Putamen (tissue), 1 donor: ENCODE data around the gene INPP5F.
"Not testable (repeated sequence)": the region's sequence is repeated elsewhere in the genome, so short reads cannot be mapped to it uniquely, and the experiment has no call there.

Experiments used
- DNase-seq: peaks from one replicate; pipeline ENCODE4 v3.0.0-alpha.2; 2016; ENCODE audit warnings: low spot score

INPP5F gene

GRCh38 chr10:119740096-119740495, 14.2 kb downstream of the INPP5F start:
- no peak for DNase-seq

- DNase-seq = no peak
Measured at GRCh38 chr10:119742947-119743648, 17.2 kb downstream of the INPP5F start.

- no peak for DNase-seq
Measured at GRCh38 chr10:119747940-119748339, 22.1 kb downstream of the INPP5F start.

GRCh38 chr10:119748871-119749270, 23.0 kb downstream of the INPP5F start:
- no peak for DNase-seq

- DNase-seq = no peak
Measured at GRCh38 chr10:119749455-119749854, 23.6 kb downstream of the INPP5F start.

- DNase-seq = peak; percentile 89
Measured at GRCh38 chr10:119750391-119751230, 24.8 kb downstream of the INPP5F start.

- no peak for DNase-seq
Measured at GRCh38 chr10:119753309-119753708, 27.5 kb downstream of the INPP5F start.

GRCh38 chr10:119754085-119754484, 28.2 kb downstream of the INPP5F start:
- no peak for DNase-seq

- DNase-seq = peak; percentile 73
Measured at GRCh38 chr10:119754936-119755335, 29.1 kb downstream of the INPP5F start.

- DNase-seq = no peak
Measured at GRCh38 chr10:119755446-119755845, 29.6 kb downstream of the INPP5F start.

GRCh38 chr10:119758448-119759195, 32.8 kb downstream of the INPP5F start:
- DNase-seq = no peak

- no peak for DNase-seq
Measured at GRCh38 chr10:119759832-119760231, 34.0 kb downstream of the INPP5F start.

GRCh38 chr10:119761106-119761505, 35.3 kb downstream of the INPP5F start:
- DNase-seq = no peak

GRCh38 chr10:119762035-119762434, 36.2 kb downstream of the INPP5F start:
- DNase-seq = no peak

GRCh38 chr10:119762805-119763798, 37.3 kb downstream of the INPP5F start:
- DNase-seq = no peak

- no peak for DNase-seq
Measured at GRCh38 chr10:119768455-119769094, 42.7 kb downstream of the INPP5F start.

GRCh38 chr10:119769886-119770285, 44.0 kb downstream of the INPP5F start:
- no peak for DNase-seq

- no peak for DNase-seq
Measured at GRCh38 chr10:119770928-119771327, 45.1 kb downstream of the INPP5F start.

- no peak for DNase-seq
Measured at GRCh38 chr10:119772334-119772733, 46.5 kb downstream of the INPP5F start.

- DNase-seq = not testable (repeated sequence)
Measured at GRCh38 chr10:119773041-119773440, 47.2 kb downstream of the INPP5F start.

- DNase-seq = no peak
Measured at GRCh38 chr10:119775529-119775928, 49.7 kb downstream of the INPP5F start.
